Stimulated activated CD4-positive, alpha-beta T cell treated with anti-CD3 and anti-CD28 coated beads, Interleukin-1b, Interleukin-23, amount 100 ng/mL, for 1 hour (primary cell): ENCODE measurements around the gene SMIM14.

ENCODE experiments used
- DNase-seq, 2 donors: peaks; one replicate each; pipeline ENCODE4 v3.0.0-alpha.2; 2020; ENCODE audit warnings: low read depth in 2 of 2

SMIM14 gene

DNA sequence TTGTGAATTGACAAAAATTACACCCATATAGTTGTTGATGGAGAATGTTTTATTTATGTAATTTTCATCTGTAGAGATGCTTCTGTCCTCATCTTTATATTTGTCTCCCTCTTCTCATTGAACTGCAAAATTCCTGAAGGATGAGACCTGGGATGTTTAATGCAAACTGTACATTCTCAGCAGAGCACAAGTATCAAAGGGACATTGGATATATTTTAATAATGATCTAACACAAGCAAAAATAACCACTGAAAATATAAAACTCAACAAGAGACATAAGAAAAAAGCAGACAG is 140.0 kb downstream of the SMIM14 start:
- DNase-seq, result no peak

GRCh38 chr4:39497909-39498726 is 140.5 kb downstream of the SMIM14 start:
- no peak for DNase-seq
